ENCODE data around the gene PDIK1L.

DNA sequence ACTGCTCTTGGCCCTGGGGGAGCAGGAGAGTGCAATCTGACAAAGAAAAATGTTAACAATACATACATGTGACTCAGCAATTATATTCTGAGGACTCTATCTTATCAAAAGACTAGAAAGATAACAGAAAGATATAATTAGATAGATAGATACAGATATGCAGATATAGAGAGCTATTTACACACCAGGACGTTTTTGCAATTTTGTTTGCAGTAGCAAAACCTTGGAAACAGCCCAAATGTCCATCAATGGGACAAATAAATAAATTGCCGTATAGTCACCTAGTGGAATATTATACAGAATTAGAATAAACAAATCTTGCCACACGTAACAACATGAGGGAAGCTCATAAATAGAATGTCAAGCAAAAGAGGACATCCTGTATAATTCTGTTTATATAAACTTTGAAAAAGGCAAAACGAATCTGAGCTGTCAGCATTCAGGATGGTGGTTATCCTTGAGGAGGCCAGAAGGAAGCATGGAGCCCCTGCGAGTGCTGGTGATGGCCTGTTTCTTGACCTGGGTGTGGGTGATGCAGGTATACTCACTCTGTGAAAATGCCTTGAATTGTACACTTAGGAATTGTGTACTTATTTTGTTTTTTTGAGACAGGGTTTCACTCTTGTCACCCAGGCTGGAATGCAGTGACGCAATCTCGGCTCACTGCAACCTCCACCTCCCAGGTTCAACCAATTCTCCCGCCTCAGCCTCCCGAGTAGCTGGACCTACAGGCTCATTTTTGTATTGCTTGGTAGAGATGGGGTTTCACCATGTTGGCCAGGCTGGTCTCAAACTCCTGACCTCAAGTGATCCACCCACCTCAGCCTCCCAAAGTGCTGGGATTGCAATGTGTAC is 31.4 kb upstream of the PDIK1L start:
- TF ChIP-seq, protein P1, sequence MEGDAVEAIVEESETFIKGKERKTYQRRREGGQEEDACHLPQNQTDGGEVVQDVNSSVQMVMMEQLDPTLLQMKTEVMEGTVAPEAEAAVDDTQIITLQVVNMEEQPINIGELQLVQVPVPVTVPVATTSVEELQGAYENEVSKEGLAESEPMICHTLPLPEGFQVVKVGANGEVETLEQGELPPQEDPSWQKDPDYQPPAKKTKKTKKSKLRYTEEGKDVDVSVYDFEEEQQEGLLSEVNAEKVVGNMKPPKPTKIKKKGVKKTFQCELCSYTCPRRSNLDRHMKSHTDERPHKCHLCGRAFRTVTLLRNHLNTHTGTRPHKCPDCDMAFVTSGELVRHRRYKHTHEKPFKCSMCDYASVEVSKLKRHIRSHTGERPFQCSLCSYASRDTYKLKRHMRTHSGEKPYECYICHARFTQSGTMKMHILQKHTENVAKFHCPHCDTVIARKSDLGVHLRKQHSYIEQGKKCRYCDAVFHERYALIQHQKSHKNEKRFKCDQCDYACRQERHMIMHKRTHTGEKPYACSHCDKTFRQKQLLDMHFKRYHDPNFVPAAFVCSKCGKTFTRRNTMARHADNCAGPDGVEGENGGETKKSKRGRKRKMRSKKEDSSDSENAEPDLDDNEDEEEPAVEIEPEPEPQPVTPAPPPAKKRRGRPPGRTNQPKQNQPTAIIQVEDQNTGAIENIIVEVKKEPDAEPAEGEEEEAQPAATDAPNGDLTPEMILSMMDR (conservative IDR thresholded peaks at IDR 0.05): no peak
- no peak for TF ChIP-seq EZH2 (IDR thresholded peaks at IDR 0.05; ENCODE audit: low read depth)
